GM12872 (cell line): Measurements from ENCODE around the gene FBXO41.

ENCODE experiments used
- TF ChIP-seq, protein P1 (sequence below): IDR thresholded peaks from 3 replicates; pipeline ENCODE4 v1.5.1; 2011; ENCODE audit warnings: low read depth, mild to moderate bottlenecking, low read length, moderate library complexity; ENCODE audit not compliant: insufficient read depth

Gene FBXO41, protein sequence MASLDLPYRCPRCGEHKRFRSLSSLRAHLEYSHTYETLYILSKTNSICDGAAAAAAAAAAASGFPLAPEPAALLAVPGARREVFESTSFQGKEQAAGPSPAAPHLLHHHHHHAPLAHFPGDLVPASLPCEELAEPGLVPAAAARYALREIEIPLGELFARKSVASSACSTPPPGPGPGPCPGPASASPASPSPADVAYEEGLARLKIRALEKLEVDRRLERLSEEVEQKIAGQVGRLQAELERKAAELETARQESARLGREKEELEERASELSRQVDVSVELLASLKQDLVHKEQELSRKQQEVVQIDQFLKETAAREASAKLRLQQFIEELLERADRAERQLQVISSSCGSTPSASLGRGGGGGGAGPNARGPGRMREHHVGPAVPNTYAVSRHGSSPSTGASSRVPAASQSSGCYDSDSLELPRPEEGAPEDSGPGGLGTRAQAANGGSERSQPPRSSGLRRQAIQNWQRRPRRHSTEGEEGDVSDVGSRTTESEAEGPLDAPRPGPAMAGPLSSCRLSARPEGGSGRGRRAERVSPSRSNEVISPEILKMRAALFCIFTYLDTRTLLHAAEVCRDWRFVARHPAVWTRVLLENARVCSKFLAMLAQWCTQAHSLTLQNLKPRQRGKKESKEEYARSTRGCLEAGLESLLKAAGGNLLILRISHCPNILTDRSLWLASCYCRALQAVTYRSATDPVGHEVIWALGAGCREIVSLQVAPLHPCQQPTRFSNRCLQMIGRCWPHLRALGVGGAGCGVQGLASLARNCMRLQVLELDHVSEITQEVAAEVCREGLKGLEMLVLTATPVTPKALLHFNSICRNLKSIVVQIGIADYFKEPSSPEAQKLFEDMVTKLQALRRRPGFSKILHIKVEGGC

GRCh38 chr2:73284296-73285158 is at the start of gene FBXO41:
TSS of gene FBXO41 (minus strand) at chr2:73284478. CDS start at chr2:73269630, 14,848 bp downstream.
- TF ChIP-seq, protein P1, sequence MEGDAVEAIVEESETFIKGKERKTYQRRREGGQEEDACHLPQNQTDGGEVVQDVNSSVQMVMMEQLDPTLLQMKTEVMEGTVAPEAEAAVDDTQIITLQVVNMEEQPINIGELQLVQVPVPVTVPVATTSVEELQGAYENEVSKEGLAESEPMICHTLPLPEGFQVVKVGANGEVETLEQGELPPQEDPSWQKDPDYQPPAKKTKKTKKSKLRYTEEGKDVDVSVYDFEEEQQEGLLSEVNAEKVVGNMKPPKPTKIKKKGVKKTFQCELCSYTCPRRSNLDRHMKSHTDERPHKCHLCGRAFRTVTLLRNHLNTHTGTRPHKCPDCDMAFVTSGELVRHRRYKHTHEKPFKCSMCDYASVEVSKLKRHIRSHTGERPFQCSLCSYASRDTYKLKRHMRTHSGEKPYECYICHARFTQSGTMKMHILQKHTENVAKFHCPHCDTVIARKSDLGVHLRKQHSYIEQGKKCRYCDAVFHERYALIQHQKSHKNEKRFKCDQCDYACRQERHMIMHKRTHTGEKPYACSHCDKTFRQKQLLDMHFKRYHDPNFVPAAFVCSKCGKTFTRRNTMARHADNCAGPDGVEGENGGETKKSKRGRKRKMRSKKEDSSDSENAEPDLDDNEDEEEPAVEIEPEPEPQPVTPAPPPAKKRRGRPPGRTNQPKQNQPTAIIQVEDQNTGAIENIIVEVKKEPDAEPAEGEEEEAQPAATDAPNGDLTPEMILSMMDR = no peak

- TF ChIP-seq, protein P1 = no peak
Observed at GRCh38 chr2:73334045-73334444, 49.8 kb upstream of the FBXO41 start.

GRCh38 chr2:73333564-73333963 is 49.3 kb upstream of the FBXO41 start:
- TF ChIP-seq, protein P1 = no peak

GRCh38 chr2:73324126-73324725 is 39.9 kb upstream of the FBXO41 start:
- TF ChIP-seq, protein P1 = no peak

DNA sequence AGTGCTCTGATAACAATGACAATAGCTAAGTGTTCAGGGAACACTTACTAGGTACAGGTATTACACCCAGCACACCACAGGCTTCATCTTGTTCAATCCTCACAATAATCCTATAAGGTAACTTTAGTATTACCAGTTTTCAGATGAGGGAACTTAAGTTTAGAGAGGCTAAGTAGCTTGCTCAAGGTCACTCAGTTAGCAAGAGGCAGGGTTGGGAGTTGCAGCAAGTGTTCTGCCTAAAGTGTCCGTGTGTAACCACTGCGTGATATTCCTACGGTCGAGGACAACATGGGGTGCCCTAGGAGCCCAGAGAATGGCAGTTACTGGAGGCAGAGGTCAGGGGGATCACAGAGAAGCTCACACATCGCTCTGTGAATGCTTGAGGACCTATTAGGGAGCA is 39.3 kb upstream of the FBXO41 start:
- TF ChIP-seq, protein P1 = no peak

DNA sequence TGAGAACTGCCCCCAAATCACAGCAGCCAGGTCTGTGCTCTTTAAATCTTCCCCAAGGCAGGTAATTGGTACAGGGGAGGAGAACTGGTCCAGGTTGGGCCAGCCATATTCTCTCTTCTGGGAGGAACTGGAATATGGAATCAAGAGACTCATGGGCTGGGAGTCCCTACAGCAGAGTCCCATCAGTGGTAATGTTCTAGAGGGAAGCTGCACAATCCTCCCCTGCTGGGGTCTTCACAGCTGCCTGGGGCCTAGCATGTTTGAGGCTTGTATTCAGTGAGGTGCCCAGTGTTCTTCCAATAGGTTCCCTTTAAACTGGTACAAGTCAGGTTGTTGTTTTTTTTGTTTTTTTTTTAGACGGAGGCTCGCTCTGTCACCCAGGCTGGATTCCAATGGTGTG is 30.2 kb upstream of the FBXO41 start:
- TF ChIP-seq, protein P1 = no peak
